ENCODE results near the gene ENHO.
"Not testable (repeated sequence)": the region's sequence is repeated elsewhere in the genome, so short reads cannot be mapped to it uniquely, and the experiment has no call there.

Gene ENHO

DNA sequence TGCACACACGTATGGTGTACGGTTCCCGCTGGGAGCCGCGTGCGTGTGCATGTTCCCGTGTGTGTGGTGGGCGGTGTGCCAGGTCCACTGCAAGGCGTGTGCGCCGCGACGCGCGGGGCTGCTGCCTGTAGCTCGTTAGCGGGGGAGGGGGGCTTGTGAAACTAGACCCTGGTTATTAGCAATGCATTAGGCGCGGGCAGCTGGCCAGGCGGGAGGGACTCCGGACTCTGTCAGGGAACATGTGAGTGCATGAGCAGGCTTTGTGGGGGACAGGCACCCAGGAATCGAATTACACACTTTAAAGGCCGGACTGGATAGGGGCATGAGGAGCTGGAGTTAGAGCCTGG lies 32.2 kb upstream of the ENHO start:
- DNase-seq, result no peak

DNA sequence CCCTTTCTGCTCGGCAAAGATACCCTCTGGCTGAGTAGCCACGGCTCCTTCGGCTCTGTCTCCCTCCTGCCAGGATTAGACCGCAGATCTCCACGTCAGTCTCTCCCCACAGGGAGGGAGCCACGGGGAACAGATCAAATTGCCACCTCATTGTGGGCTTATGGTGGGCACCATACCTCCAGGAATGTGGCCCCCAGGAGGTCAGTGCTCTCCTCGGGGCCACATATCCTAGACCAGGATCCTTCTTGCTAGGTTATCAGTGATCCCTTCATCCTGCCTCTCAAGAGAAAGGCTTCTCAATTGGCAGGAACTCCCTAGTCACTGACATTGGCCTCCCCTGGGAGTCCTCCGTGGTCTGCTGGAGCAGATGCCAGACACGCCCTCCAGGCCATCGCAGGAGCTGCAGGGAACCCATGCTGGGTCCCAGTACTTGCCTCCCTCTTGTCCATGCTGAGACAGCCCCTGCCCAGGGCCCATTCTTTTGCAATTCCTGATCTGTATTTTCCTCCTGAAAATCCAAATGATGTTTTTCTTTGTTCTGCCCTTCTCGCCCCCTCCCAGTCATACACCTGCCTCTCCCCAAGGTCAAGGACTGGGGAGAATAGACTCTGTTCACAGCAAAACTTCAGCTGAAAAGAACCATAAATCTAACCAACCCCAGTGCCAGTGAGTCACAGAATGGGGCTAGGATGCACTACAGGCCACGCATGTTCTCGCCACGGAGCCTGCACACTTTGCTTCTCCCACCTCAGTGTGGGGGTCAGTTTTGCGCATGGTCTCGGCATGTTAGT lies 31.6 kb upstream of the ENHO start:
- no peak for DNase-seq

DNA sequence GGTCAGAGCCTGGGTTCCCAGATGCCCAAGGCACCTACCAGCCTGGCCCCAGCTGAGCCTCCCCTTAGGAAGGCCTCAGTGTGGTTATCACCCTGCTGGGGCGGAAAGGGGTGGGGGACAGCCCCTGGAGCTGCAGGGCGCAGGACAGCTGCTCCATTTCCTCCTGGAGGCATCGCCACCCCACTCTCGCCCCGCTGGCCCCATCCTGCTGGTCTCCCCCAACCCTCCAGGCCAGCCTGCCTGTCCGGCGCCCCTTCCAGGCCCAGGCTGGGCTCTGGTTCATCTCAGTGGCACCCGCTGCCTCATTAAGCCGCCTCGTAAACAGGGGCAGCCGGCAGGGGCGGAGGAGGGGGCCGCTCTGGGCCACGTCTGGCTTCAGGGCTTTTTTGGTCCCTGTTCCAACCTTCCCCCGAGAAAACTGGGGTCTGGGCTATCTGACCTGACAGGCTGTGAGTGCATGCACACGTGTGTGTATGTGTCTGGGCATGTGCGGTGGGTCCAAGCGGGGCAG lies 30.8 kb upstream of the ENHO start:
- DNase-seq, result no peak

DNA sequence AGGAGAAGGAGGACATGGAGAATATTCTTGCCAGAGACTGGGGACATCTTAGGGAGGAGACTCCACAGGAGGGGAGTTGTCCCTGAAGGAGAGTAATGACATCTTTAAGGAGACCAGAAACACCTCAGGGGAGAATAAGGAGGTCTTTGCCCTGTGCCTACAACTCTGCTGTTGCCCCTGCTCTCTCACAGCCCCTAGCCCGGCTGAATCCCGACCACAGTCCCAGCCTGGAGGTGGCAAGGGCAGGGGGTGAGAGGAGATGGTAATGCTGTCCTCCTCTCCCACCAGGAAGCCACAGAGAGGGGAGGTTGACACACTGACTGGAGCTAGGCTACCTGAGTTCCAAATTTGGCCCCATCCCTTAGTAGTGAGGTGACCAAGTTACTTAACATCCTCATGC lies 30.2 kb upstream of the ENHO start:
- no peak for DNase-seq

DNA sequence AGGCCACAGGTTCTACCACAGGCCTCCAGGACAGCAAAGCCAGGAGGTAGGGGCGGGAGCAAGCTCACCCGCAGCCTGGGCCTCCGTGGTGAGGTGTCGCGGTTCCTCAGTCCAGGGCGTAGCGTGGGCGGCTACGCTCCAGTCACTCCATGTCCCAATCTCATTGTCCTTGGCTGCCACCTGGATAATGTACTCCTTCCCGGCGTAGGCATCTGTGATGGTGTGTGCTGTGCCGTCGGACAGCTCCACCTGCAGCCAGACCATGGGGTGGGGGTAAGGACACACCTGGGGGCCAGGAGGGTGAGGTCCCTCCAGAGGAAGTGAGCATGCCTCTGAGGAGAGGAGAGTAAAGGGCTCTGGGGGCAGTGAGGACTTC lies 29.8 kb upstream of the ENHO start:
- DNase-seq, result no peak

DNA sequence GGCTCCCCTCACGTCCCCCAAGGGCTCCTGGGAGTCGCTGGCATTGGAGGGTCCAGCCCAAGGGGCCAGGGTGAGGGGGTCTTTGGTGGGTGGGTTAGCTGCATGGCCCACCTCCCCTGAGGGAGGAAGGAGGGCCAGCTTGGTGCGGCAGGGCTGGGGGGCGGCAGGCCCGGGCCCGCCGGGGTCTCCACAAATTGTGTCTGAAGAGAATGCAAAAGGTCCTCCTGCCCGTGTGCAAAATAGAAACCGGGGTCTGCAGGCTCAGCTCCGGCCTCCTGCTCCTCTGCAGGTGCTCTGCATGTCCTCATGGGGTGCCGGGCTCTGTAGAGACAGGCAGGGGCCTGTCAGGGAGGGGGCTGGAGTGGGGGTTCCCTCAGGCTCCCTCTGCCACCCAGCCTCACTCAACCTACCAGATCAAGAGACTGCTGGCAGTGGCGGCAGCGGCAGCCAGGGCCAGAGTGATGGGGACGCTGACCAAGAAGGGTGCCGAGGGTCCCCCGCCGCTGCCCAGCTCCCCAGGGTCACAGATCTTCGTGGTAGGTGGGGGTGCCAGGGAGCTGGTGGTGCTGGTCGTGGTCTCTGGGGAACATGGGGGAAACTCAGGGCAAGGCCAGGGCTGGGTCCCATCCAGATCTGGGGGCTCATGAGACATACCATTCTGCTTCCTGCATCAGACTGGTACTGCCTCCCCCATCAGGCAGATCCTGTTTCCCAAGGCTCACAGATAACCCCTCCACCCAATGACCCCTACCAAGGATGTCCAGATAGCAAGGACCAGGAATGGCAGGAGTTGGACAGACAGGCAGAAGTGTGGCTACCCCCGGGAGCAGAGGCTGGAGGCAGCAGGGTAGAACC lies 29.2 kb upstream of the ENHO start:
- no peak for DNase-seq

DNA sequence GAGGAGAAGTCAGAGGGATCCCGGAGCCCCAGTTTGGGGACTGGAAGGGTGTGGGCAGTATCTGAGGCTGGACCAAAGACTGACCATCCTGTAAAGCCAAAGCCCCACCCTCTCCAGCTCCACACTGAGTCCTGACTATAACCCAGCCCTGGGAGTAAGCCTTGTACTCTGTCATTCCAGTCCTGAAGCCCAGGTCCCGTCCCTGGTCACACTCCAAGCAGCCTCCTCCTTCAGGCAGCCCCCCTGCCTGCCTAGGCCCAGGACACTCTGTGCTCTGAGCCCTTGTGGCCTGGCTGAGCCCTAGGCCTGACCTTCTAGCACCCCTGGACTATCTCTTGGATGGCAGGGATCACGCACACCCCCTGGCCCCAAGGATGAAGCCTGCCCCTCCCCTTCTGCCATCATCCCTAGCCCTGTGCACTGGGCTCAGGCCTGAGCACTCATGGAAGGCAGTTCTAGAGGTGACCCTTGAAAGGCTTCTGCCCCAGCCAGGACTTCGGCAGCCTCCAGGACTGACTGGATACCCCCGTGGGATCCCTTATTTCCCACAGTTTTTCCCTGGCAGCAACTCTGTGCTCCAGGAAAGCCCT lies 28.0 kb upstream of the ENHO start:
- DNase-seq, result no peak

DNA sequence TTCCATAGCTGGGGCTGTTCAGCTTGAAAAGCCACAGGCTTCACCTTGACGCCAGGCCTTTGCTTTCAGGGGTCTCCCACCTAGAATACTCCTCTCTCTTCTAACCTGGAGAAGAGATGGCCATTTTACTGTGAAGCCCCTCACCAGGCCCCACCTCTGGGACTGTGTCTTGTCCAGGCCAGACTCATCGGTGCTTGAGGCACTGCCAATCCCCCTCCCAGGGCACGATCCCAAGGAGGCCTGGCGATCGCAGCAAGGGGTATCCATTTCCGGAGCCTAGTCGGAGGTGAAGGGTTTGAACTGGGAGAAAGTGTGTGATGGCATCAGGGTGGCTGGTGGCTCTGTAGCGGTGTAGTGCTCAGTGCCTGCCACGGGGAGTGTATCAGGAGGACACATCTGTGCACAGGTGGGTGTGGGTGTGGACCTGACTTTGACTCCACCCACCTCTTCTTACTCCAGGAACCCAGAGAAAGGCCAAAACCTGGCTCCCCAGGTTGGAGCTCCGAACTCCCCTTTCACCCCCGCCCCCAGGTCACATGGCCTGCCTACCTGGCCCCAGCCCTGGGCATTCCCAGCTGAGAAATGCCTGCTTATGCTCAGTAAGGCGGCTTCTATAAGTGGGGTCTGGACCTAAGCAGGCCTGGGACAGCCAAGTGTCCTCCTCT lies 27.4 kb upstream of the ENHO start:
- DNase-seq, result no peak

DNA sequence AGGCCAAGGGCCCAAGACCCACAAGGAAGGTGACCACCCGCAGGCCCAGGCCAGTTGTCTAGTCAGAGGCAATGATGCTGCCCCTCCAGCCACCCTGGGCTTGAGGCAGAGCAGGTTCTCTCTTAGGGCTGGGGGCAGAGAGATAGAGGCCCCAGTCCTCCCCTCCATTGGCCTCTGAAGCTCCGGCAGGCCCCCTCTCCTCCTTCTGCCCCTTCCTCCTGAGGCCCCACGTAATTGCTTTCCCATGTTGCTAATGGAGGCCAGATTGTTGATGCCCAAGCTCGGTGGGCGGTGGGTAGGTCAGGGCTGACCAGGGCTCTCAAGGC lies 26.6 kb upstream of the ENHO start:
- no peak for DNase-seq

DNA sequence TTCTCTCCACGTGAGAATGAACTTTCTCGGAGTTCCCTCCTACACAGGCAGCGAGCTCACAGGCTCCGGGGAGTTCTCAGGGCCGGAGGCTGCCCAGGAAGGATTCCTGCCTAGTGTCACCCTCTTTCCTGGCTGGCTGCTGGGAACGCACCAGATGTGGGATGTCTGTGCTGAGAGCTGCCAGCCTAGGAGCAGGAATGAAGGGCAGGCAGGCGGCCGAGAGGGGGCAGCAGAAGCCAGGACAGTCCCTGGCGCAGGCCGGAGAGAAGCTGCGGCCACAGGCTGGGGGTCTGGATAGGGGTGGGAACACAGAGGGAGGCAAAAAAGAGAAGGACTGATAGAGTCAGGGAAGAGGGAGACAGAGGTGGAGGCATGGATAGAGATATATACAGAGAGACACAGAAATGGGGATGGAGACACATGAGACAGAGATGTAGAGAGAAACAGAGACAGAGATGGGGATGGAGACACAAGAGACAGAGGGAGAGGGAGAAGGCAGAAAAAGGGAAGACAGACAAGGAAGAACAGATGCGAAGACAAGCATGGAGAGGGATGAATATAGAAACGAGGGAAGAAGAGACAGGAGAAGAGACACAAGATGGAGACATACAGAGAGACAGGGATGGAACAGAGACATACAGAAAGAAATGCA lies 25.3 kb upstream of the ENHO start:
- DNase-seq, result peak; percentile 40

DNA sequence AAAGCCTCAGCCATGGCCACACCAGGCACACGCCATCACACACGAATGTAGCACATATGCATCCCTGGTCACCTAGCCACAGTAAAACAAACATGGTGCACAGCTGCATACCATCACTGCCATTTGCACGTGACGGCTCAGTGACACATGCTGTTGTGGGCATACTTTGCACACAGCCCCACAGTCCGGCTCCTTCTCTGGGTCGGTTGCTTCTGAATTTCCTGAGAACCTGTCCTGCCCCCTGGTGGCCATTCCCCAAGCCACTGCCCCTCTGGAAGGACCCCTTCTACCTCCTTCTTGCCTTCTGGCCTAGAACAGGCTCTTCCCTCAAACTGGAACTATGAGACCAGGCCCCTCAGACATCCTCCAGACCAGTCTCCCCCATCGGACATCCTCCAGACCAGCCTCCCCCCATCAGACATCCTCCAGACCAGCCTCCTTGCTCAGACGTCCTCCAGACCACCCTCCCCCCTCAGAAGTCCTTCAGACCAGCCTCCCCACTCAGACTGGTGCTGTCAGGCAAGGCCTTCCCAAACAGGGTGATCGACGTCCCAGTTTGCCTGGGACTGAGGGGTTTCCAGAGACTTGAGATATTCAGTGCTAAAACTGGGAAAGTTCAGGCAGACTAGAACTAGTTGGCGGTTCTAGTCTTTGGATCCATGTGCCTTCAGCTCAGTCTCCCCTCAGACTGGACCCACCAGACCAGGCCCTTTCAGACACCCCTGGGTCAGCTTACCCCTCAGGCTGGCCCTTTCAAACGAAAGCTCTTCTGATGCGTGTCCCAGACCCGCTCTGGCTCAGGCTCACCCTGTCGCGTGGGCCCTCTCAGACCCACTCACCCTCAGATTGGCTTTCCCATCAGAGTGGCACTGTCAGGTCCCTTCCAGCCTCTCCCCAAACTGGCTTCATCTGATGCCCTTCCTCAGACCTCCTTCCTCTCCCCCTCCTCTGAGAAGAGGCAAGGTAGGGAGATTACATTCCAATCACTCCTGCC lies 24.3 kb upstream of the ENHO start:
- DNase-seq, result peak; percentile 64

DNA sequence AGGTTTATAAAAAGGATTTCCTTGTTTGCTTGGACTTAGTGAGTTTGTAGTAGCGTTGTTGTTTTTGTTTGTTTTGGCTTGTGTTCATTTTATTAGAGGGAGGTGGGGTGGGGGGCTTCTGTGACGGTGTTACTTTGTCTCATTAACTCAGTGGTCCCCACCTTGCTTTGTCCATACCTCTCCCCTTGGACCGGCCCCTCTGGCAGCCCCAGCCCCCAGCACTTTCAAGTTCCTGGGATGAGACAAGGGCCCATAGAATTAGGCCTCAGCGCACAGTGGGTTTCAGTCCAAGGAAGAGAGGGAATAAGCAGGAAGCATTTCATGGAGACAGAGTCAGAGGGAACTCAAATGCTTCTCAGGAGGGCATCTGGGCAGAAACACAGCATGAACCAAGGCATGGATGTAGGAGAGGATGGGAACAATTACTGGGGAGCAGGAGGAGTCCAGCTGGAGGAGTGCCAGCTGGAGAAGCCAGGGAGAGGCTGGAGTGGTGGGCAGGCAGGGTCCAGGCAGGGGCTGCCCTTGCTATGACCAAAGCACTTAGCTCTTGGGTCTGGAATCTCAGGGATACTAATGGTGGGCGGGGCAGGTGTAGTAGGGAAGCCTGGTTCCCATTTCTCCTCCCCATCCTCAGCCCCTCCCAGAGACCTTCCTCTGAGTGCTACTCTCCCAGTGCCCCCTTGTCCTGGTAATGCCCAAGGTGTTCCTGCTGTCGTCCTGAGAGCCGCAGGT lies 23.5 kb upstream of the ENHO start:
- DNase-seq, result no peak

DNA sequence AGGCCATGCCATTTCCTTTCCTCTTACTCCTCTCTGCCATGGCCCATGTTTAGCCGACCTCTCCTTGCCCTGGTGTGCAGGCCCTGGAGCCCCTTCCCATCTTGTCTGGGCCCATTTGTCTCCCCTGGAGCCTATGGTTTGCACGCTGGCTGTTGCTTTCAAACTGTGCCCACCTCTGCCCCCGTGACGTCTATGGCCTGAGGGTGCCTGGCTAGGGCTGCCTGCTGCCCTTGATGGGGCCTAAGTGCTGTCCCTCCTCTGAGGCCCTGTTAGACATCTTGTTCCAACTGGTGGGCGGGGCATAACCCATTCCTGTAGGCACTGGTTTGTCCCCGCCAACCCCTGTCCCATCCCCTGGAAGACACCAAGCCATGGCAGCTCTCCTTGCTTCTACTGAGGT lies 22.7 kb upstream of the ENHO start:
- DNase-seq, result no peak

DNA sequence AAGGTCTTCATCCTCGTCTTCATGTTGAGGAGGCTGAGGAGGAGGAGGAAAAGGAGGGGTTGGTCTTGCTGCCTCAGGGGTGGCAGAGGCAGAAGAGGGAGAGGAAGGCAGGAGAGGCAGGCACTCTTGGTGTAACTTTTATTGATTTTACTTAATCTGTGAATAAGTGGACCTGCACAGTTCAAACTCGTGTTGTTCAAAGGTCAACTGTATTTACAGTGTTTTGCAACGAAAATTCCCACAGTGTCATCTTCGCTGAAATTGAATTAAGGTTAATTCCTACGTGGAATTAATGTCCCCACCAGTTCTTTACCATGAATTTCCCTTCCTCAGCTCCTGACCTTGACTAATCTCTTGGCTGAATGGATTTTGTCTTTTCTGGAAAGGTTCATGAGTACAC lies 21.2 kb upstream of the ENHO start:
- DNase-seq, result no peak

DNA sequence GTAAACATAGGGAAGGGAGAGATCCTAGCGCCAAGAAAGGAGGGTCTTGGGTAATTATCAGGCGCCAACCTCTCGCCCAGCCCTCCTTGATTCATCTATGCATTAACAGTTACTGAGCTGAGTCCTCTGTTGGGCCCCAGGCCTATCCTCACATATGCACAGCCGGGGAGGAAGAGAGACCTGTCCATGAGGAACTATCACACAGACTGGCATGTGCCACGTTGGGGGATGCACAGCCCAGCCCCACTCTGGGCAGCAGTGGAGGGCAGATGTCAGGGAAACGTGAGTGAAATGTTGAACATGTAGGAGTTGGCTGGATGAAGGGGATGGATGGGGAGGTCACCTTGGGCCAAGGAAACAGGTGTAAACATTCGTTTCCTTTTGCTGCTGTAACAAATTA lies 18.8 kb upstream of the ENHO start:
- DNase-seq, result no peak

DNA sequence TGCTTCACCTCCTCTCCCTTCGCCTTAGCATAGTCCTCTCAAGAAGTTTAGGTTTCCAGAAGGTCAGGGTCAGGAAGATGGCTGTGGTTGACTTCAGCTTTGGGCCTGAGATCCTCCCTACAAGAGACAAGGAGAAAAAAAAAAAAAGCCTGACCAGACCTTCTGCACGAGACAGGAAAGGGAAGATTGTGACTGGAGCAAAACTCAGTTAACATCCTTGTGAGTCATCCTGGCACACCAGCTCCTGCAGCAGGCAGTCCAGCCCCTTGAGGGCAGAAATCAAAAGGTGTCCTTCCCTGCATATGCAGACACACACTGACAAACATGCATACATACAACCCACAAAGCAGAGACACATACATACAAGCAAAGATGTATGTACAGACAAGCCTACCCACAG lies 18.0 kb upstream of the ENHO start:
- no peak for DNase-seq

DNA sequence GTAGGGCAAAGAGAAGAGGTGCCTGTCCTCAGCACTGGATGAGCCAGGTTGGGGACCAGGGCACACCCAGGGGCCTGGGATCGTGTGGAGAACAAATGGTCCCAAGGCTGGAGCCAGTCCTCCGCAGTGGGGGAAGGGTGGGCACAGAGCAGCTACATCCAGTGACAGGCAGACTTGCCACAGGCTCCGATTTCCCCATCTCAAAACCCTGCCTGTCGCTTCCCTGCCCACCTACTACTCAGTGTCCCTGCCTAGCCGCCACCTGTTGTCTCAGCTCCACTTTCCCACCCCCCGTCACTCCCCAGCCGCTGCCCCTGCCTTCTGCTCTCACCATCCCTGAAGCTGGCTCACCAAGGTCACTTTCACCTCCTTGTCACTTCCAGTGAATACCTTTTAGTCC lies 13.9 kb upstream of the ENHO start:
- DNase-seq, result no peak

DNA sequence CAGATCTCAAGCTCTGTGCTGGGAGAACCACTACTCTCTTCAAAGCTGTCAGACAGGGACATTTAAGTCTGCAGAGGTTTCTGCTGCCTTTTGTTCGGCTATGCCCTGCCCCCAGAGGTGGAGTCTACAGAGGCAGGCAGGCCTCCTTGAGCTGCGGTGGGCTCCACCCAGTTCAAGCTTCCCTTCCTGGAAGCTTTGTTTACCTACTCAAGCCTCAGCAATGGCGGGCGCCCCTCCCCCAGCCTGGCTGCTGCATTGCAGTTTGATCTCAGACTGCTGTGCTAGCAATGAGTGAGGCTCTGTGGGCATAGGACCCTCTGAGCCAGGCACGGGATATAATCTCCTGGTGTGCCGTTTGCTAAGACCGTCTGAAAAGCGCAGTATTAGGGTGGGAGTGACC lies 9.3 kb upstream of the ENHO start:
- not testable (repeated sequence) for DNase-seq

DNA sequence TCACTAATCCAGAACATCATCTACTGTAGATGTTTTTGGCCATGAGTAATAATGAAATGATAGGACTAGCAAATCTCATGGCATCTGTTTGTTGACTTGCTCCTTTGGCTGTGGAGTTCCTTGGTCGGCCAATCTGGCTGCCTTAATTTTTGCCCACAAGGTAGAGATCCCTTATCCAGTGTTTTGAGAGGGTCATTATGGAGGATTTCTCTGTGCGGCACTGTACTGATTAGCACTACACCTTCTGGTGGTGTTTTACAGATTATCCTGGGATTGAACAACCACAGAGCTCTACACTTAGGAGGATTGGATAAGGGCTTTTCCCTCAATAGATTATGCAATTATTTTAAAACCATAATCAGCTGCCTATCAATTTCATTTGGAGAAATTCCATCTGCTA lies 3.2 kb upstream of the ENHO start:
- no peak for DNase-seq

DNA sequence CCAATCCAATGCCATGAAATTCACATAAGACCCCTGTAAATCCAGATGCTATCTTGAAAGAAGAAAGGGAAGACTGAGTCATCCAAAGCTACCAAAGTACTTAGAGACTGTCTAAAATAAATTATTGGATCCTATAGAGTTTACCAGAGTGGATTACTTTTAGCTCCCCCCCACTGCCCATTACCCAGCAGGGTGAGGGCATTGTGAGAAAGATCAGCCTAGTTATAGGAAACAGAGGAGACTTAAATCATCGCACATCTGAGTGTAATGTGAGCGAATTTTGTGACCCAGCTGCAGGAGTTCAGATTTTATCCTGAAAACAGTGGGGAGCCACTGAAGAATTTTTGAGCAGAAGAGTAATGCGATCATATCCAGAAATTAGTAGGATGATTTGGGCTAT lies 1.6 kb upstream of the ENHO start:
- DNase-seq, result no peak

Measured in OCI-M1 (cell line).